ENCODE results near the gene CLDN6.

- TF ChIP-seq CTCF (conservative IDR thresholded peaks at IDR 0.05; ENCODE audit: low read depth, low read length) (no peak), EZH2phosphoT487 (IDR thresholded peaks at IDR 0.05; ENCODE audit: borderline replicate concordance, low read length) (no peak), EZH2 (IDR thresholded peaks at IDR 0.05; ENCODE audit: low read length, unreplicated experiment) (no peak)
These were observed 27.1 kb downstream of the CLDN6 start for GRCh38 chr16:2990891-2991290.

Data from PC-3 (cell line).